Mesenteric fat pad (tissue), 1 donor: ENCODE data around the gene TSC22D1. TPM values are rescaled to one million over a fixed set of nuclear protein-coding genes. Genes with fewer than 3 reads are reported as not detected.

Experiments
- DNase-seq: peaks from one replicate; pipeline ENCODE4 v3.0.0-alpha.2; 2020; ENCODE audit warnings: low spot score
- total RNA-seq: library from RNA; stranded (reverse); fragmentation: NEBNext Ultra II Directional; extraction: Animal tissue kit (Norgen Biotek cat#: 25700); gene quantifications from one replicate; pipeline ENCODE4 v1.2.1, GENCODE V29; 2021
- donor health status: DM: yes; HTN: yes; CAD: no.

TSC22D1 gene
- total RNA-seq, 1 donor from 2014 or later: 82.0 TPM

DNA sequence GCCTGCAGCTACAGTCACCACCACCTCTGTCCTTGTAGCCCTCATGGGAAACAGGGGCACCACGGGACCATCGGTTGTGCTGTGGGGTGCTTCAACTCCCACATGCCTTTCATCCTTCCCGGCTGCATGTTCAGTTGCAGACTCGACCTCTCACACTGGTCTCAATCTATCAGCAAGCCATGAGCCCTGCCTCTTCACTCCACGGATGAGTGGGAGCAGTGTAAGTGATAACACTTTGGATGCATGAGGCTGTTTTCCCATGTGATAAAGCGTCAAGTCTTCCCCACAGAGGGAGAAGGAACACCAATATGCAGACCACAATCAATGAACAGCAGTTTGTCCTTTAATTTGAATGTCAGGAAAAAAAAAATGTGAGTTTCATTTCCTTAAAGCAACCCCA lies 190.3 kb downstream of the TSC22D1 start:
- DNase-seq: no peak

DNA sequence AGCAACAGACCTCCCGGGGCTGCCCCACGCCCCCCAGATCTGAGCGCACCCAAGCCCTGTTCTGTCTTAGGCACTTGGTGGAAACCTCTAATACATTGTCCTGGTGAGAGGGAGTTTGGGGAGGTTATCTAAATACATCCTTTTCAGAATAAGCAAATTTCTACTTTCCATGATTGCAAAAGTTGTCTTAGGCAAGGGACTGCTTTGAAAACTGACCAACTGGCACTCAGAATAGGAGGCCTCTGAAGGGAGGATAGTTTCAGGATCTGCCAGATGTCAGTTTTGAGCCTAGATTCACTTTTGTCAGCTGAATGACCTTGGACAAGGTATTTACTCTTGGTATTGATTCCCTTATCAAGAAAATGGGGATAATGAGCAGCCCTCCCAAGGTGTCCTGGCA lies 190.7 kb downstream of the TSC22D1 start:
- DNase-seq: no peak

DNA sequence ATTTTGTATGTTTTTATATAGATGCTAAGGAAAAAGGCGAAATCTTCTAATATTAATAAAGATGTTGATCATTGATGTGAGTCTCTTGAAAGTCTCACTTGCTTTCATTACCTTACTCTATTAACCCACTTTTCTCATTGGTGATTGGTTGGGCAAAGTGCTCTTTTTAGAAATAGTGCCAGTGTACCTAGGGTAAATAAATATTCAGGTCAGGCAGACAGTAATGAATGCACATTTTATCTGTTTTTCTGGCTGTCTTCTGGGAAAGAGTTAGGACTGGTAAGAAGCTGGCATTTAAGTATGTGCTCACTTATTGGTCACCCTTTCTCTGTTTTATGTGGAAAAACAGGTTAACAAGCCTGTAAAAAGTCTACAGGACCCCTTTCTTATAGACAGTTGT lies 191.4 kb downstream of the TSC22D1 start:
- no peak for DNase-seq

DNA sequence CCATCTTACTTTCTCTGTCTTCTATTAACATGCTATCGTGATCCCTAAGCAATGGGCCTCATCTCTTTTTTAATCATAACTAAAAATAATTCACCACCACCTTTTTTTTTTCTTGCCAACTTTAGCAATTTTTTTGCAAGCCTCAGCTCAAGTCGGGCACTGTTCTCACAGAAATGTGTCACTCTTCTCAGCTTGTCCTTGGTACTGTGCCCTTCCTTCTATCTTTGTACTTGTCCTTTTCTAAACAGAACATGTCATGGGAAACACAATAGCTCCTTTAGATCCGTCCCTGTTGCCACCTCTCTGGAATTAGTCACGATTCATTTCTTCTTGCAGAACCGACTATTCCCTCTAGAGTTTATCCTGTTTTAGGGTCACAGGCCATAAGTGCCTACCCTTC lies 192.2 kb downstream of the TSC22D1 start:
- no peak for DNase-seq

DNA sequence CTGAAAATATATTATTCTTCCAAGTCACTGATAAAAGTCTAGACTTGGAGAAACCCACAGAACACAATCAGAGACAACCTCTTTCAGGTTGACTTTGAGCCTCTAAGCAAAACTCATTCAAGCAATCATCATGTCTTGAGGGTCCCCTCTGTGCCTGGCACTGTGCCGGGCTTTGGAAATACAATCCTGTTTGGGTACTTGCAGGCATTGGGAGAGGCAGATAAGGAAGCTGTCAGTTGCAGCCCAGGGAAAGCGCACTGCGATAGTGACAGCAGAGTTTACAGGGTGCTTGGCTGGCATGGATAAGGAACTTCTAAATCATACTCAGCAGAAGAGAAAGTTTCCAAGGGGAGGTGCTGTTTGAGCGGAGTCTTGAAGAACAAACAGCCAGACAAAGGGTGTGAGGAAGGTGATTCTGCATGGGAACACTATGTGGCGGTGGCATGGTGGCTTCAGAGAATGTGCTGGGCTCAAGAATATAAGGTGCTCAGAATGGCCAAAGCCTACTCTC lies 193.4 kb downstream of the TSC22D1 start:
- no peak for DNase-seq

Other genes starting within 250 kb of the TSC22D1 start
- gene SERP2, start 202.5 kb downstream of the TSC22D1 start, total RNA-seq: 3.0 TPM